GM12872 (cell line): ENCODE data around the gene CFH.

Experiments used
- CTCF ChIP-seq: IDR thresholded peaks from 3 replicates; pipeline ENCODE4 v1.5.1; 2011; ENCODE audit warnings: low read depth, mild to moderate bottlenecking, low read length, moderate library complexity; ENCODE audit not compliant: insufficient read depth

Gene CFH

GRCh38 chr1:196669051-196669450 lies 17.2 kb downstream of the CFH start:
- TF ChIP-seq CTCF, result no peak

- TF ChIP-seq CTCF, result no peak
Observed at GRCh38 chr1:196669693-196670092, 17.9 kb downstream of the CFH start.

GRCh38 chr1:196674908-196675307 lies 23.1 kb downstream of the CFH start:
- TF ChIP-seq CTCF, result no peak

GRCh38 chr1:196677781-196678509 lies 26.1 kb downstream of the CFH start:
- no peak for TF ChIP-seq CTCF

GRCh38 chr1:196678510-196678884 lies 26.7 kb downstream of the CFH start:
- TF ChIP-seq CTCF, result no peak

- no peak for TF ChIP-seq CTCF
Observed at GRCh38 chr1:196680107-196680506, 28.3 kb downstream of the CFH start.

GRCh38 chr1:196684476-196684875 lies 32.6 kb downstream of the CFH start:
- no peak for TF ChIP-seq CTCF
